ENCODE data around the gene NEDD4L. TPM values are rescaled to one million over a fixed set of nuclear protein-coding genes. Genes with fewer than 3 reads are reported as not detected.

The NEDD4L gene
- total RNA-seq, 2 experiments from 2014 or later, result 3.4 to 4.3 TPM

GRCh38 chr18:58249712-58250111 lies 205.7 kb downstream of the NEDD4L start:
- Mint-ChIP-seq H3K4me3 (no peak overlapping the region), H3K9me3 (ENCODE audit: insufficient read depth) (no peaks in the 10 kb centered on the region), H3K27ac (no peak overlapping the region), H3K27me3 (ENCODE audit: low read depth) (no peaks in the 10 kb centered on the region), H3K4me1 (ENCODE audit: low read depth) (no peaks in the 10 kb centered on the region), H3K36me3 (ENCODE audit: low read depth) (no peaks in the 10 kb centered on the region)
- CTCF ChIA-PET, result interaction anchor here (1.5 kb wide), 1 partner anchor 14 kb away, joined by 4 read pairs; no protein-coding TSS in a partner anchor
- no peak for ATAC-seq
- no peak for DNase-seq
- POLR2A ChIA-PET, result no interaction called here

GRCh38 chr18:58251416-58251815 lies 207.4 kb downstream of the NEDD4L start:
- no peak overlapping the region for H3K27ac Mint-ChIP-seq

GRCh38 chr18:58252166-58252565 lies 208.1 kb downstream of the NEDD4L start:
- CTCF ChIA-PET, result no interaction called here
- Mint-ChIP-seq H3K36me3 (ENCODE audit: low read depth) (no peaks in the 10 kb centered on the region), H3K4me1 (ENCODE audit: low read depth) (no peaks in the 10 kb centered on the region), H3K27me3 (ENCODE audit: low read depth) (no peaks in the 10 kb centered on the region), H3K4me3 (no peak overlapping the region), H3K9me3 (ENCODE audit: insufficient read depth) (no peaks in the 10 kb centered on the region), H3K27ac (no peak overlapping the region)
- ATAC-seq (no peak), DNase-seq (no peak)
- POLR2A ChIA-PET, result no interaction called here

More at GRCh38 chr18:58251416-58251815, 207.4 kb downstream of the NEDD4L start:
- ChIA-PET POLR2A (no interaction called here), CTCF (no interaction called here)
- DNase-seq, result no peak
- H3K9me3 Mint-ChIP-seq (ENCODE audit: insufficient read depth), result no peaks in the 10 kb centered on the region
- no peaks in the 10 kb centered on the region for H3K27me3 Mint-ChIP-seq (ENCODE audit: low read depth)
- no peaks in the 10 kb centered on the region for H3K4me1 Mint-ChIP-seq (ENCODE audit: low read depth)
- H3K4me3 Mint-ChIP-seq, result no peak overlapping the region
- no peaks in the 10 kb centered on the region for H3K36me3 Mint-ChIP-seq (ENCODE audit: low read depth)
- ATAC-seq, result no peak

- ChIA-PET CTCF (interaction anchor here (1.0 kb wide), 1 partner anchor 10 kb away, joined by 3 read pairs; no protein-coding TSS in a partner anchor), POLR2A (no interaction called here)
- H3K4me1 Mint-ChIP-seq (ENCODE audit: low read depth), result no peaks in the 10 kb centered on the region
- H3K9me3 Mint-ChIP-seq (ENCODE audit: insufficient read depth), result no peaks in the 10 kb centered on the region
- H3K4me3 Mint-ChIP-seq, result no peak overlapping the region
- no peaks in the 10 kb centered on the region for H3K27me3 Mint-ChIP-seq (ENCODE audit: low read depth)
- DNase-seq, result no peak
- no peak for ATAC-seq
- no peak overlapping the region for H3K27ac Mint-ChIP-seq
- no peaks in the 10 kb centered on the region for H3K36me3 Mint-ChIP-seq (ENCODE audit: low read depth)
Measured at GRCh38 chr18:58253318-58253717, 209.3 kb downstream of the NEDD4L start.

GRCh38 chr18:58253871-58254270 lies 209.8 kb downstream of the NEDD4L start:
- ATAC-seq (no peak), DNase-seq (no peak)
- POLR2A ChIA-PET, result no interaction called here
- CTCF ChIA-PET, result no interaction called here
- Mint-ChIP-seq H3K4me1 (ENCODE audit: low read depth) (no peaks in the 10 kb centered on the region), H3K9me3 (ENCODE audit: insufficient read depth) (no peaks in the 10 kb centered on the region), H3K27me3 (ENCODE audit: low read depth) (no peaks in the 10 kb centered on the region), H3K36me3 (ENCODE audit: low read depth) (no peaks in the 10 kb centered on the region), H3K4me3 (no peak overlapping the region), H3K27ac (no peak overlapping the region)

- Mint-ChIP-seq H3K4me1 (ENCODE audit: low read depth) (no peaks in the 10 kb centered on the region), H3K9me3 (ENCODE audit: insufficient read depth) (no peaks in the 10 kb centered on the region), H3K27ac (no peak overlapping the region), H3K36me3 (ENCODE audit: low read depth) (no peaks in the 10 kb centered on the region), H3K27me3 (ENCODE audit: low read depth) (no peaks in the 10 kb centered on the region), H3K4me3 (no peak overlapping the region)
- ATAC-seq (no peak), DNase-seq (no peak)
- POLR2A ChIA-PET, result no interaction called here
- CTCF ChIA-PET, result no interaction called here
Measured at GRCh38 chr18:58254873-58255511, 211.0 kb downstream of the NEDD4L start.

- POLR2A ChIA-PET, result no interaction called here
- CTCF ChIA-PET, result no interaction called here
- ATAC-seq, result no peak
- Mint-ChIP-seq H3K4me1 (ENCODE audit: low read depth) (no peaks in the 10 kb centered on the region), H3K27ac (no peak overlapping the region), H3K4me3 (no peak overlapping the region), H3K9me3 (ENCODE audit: insufficient read depth) (no peaks in the 10 kb centered on the region), H3K27me3 (ENCODE audit: low read depth) (no peaks in the 10 kb centered on the region), H3K36me3 (ENCODE audit: low read depth) (no peaks in the 10 kb centered on the region)
- DNase-seq, result no peak
Measured at GRCh38 chr18:58255701-58256311, 211.8 kb downstream of the NEDD4L start.

GRCh38 chr18:58256316-58257080 lies 212.5 kb downstream of the NEDD4L start:
- no peak for DNase-seq
- ATAC-seq, result no peak
- H3K9me3 Mint-ChIP-seq (ENCODE audit: insufficient read depth), result no peaks in the 10 kb centered on the region
- H3K27ac Mint-ChIP-seq, result no peak overlapping the region
- ChIA-PET POLR2A (no interaction called here), CTCF (no interaction called here)
- no peaks in the 10 kb centered on the region for H3K27me3 Mint-ChIP-seq (ENCODE audit: low read depth)
- H3K36me3 Mint-ChIP-seq (ENCODE audit: low read depth), result no peaks in the 10 kb centered on the region
- H3K4me1 Mint-ChIP-seq (ENCODE audit: low read depth), result no peaks in the 10 kb centered on the region
- no peak overlapping the region for H3K4me3 Mint-ChIP-seq

- Mint-ChIP-seq H3K4me3 (no peak overlapping the region), H3K27ac (no peak overlapping the region), H3K9me3 (ENCODE audit: insufficient read depth) (no peaks in the 10 kb centered on the region), H3K27me3 (ENCODE audit: low read depth) (no peaks in the 10 kb centered on the region), H3K36me3 (ENCODE audit: low read depth) (no peaks in the 10 kb centered on the region), H3K4me1 (ENCODE audit: low read depth) (no peaks in the 10 kb centered on the region)
- CTCF ChIA-PET, result no interaction called here
- DNase-seq (no peak), ATAC-seq (no peak)
- POLR2A ChIA-PET, result no interaction called here
Measured at GRCh38 chr18:58257461-58257860, 213.4 kb downstream of the NEDD4L start.

GRCh38 chr18:58258692-58259342 lies 214.8 kb downstream of the NEDD4L start:
- H3K9me3 Mint-ChIP-seq (ENCODE audit: insufficient read depth), result no peaks in the 10 kb centered on the region
- H3K4me3 Mint-ChIP-seq, result no peak overlapping the region
- no peaks in the 10 kb centered on the region for H3K27me3 Mint-ChIP-seq (ENCODE audit: low read depth)
- ChIA-PET POLR2A (no interaction called here), CTCF (no interaction called here)
- ATAC-seq (no peak), DNase-seq (no peak)
- no peak overlapping the region for H3K27ac Mint-ChIP-seq
- H3K36me3 Mint-ChIP-seq (ENCODE audit: low read depth), result no peaks in the 10 kb centered on the region
- no peaks in the 10 kb centered on the region for H3K4me1 Mint-ChIP-seq (ENCODE audit: low read depth)

GRCh38 chr18:58263055-58263957 lies 219.3 kb downstream of the NEDD4L start:
- Mint-ChIP-seq H3K9me3 (ENCODE audit: insufficient read depth) (no peaks in the 10 kb centered on the region), H3K27ac (no peak overlapping the region), H3K4me1 (ENCODE audit: low read depth) (no peaks in the 10 kb centered on the region), H3K4me3 (no peak overlapping the region), H3K36me3 (ENCODE audit: low read depth) (no peaks in the 10 kb centered on the region), H3K27me3 (ENCODE audit: low read depth) (peaks cover 4% of the 10 kb centered on the region)
- DNase-seq, result no peak
- POLR2A ChIA-PET, result no interaction called here
- CTCF ChIA-PET, result interaction anchor here (1.7 kb wide), 1 partner anchor 14 kb away, joined by 4 read pairs; no protein-coding TSS in a partner anchor
- ATAC-seq, result no peak
